ENCODE data around the gene PMM2.
"Not testable (repeated sequence)": the region's sequence is repeated elsewhere in the genome, so short reads cannot be mapped to it uniquely, and the experiment has no call there.

PMM2 gene

DNA sequence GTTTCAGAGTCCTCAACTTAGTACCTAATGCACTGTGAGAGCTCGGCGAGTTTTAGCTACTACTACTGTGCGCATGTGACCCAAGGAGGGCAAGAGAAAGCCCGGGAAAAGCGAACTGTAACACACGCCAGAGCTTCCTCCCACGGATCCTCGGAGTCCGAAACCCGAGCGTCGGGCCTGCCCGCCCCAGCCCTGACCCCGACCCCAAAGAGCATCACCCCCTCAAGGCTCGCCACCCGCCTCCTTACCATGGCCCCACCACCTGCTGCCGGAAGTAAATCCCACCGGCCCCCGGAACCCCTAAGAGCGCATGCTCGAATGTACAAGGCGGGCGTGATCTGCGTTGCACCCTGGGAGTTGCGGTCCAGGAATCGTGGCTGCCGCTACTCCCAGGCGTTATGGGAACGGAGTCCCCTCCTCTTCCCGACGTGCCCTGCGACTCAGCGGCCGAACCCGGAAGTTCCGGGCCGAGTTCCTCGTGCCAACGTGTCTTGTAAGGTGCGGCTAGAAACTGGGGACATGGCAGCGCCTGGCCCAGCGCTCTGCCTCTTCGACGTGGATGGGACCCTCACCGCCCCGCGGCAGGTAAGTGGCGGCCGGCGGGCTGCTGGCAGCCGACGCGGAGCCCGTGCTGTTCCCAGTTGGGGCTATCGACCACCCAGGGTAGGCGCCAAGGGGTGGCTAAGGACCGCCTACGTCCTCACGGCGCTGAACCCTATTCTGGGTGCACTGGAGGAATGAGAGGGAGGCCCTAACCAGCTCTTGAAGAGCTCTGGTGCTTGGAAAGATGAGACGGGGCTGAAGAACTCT is at the start of gene PMM2, which contains the start of gene TMEM186:
PMM2 (plus strand) TSS at position 476 of the 810 bp plus-strand sequence; CDS start at position 520, 44 bp downstream.
TMEM186 (minus strand) TSS at position 276 of the 810 bp plus-strand sequence; CDS start at position 251, 25 bp downstream.
- peak; percentile 99 for DNase-seq

DNA sequence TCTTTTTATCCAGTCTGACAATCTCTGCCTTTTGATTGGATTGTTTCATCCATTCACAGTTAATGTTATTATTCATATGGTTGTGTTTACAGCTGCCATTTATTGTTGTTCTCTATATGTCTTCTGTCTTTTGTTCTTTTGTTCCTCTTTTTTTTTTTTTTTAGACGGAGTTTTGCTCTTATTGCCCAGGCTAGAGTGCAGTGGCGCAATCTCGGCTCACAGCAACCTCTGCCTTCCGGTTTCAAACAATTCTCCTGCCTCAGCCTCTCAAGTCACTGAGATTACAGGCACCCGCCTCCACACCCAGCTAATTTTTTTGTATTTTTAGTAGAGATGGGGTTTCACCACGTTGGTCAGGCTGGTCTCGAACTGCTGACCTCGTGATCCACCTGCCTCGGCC is 48.7 kb upstream of the PMM2 start:
- DNase-seq = not testable (repeated sequence)

DNA sequence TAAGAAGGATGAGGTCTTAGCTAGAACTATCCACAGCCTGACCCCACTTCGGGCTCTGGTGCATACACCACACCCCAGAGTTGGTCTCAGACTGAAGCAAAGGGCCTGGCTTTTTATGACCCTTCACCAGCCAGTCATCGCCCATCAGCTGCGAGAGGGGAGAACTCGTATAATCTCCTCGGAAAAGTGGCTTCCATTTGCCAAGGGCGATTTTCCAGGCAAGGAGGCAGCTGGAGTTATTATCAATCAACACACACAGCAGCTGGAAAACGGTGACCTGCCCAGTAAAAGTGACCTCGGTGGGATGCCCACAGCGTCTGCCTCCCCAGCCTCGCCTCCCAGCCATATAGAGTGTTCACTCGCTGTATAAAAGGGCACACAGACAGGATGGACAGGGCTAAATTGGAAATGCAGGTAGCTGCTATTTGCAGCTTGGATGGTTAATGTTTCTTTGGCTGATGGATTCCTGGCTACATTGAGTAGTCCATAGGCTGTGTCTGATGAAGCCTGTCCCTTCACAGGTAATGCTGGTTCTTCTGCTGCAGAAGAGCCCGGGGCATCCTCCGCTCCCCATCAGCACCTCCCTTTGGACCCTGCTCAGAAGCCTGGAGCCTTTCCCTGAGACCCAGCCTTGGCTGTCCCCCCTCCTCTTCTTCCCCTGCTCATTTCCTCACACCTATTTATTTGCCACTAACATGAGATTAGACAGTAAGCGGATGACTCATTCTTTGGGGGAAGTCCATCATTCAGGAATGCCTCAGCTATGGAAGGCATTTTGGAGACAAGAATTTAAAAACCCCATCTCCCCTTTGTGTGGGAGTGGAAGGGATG is 45.9 kb upstream of the PMM2 start:
- DNase-seq = no peak

DNA sequence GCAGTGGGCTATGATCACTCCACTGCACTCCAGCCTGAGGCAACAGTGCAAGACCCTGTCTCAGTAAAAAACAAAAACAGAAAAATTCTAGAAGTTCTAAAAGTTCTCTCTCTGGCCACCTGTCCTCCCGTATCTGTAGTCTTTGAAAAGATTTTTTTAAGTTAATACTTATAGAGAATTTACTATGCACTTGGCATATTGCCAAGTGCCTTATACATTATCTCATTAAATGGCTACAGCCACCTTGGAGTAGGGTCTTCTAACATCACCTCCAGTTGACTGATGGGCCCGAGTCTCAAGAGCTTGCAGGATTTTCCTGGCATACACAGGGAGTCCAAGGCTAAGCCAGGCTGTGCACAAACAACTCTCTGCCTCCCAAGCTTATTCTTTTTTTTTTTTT is 44.9 kb upstream of the PMM2 start:
- DNase-seq = no peak

DNA sequence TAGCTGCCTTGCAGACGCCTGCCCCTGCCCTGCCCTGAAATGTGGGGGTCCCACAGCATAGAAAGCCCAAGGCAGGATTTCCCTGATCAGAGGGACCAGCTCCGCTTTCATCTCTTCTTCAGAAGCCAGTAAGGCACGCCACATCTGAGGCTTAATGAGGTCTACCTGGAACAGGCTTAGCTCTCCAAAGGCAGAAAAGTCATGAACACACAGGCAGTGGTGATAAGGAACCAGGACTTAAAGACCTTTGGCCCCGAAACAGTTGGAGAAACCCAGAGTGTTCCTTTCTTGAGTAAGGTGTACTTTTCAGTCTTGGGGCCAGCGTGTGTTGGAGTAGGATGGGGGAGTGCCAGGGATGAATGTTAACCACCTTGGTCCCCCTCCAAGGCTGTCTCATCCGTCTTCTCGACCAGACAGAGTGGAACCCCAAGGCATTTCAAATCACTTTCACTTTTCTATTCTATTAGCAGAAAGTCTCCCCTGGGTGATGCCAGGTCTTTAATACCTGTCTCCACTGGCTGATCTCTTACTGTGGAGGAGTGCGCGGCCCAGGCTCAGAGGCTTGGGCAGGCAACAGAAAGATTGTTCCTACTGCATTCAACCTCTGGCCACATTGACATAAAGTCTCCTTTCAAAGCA is 44.1 kb upstream of the PMM2 start:
- DNase-seq = no peak

DNA sequence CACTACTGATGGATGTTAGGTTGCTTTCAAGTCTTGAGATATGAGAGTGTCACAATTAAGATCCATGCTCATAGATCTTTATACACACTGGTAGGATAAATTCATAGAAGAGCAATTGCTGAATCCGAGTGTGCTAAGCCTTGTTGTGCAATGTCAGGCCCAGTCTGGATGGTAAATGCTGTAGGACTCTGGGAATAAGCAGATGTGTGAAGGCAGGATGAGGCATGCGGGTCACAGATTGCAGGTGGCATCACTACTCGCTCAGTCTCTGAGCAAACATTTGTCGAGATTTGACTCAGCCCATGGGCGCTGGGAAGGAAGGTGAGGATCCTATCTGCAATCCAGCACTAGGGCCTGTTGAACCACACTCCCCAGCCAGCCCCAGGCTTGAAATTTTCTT is 40.9 kb upstream of the PMM2 start:
- no peak for DNase-seq

DNA sequence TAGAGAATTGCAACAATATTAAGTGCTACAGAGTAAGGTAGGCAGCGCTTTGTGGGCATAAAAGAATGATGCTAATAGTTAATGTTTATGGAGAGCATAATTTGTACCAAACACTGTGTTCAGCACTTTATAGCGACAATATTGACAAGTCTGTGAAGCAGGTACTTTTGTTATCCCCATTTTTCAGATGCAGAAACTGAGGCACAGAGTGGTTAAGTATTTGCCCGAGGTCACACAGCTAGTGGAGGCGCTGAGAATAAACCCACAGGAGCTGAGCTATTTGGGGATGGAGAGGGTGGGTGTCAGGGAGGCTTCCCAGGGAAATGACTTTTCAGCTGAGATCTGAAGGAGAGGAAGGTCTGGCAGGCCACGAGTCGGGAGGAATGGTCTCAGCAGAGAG is 39.6 kb upstream of the PMM2 start:
- no peak for DNase-seq

DNA sequence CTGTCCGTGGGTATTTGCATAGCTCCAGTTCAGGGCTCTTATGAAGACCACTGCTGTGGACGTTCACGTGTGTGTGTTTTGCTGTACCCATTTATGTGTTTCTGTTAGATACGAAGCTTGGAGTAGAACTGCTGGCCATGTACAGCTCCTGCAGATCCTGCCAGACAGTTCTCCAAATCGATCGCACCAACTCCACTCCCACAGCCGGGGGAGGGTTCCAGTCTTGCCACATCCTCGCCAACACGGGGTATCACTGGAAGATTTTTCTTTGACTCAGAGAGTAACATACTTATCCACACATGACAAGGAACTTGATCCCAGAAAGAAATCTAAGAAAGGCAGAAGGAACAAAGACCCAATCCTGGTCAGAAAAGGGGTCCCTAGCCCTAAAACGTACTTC is 37.6 kb upstream of the PMM2 start:
- no peak for DNase-seq

DNA sequence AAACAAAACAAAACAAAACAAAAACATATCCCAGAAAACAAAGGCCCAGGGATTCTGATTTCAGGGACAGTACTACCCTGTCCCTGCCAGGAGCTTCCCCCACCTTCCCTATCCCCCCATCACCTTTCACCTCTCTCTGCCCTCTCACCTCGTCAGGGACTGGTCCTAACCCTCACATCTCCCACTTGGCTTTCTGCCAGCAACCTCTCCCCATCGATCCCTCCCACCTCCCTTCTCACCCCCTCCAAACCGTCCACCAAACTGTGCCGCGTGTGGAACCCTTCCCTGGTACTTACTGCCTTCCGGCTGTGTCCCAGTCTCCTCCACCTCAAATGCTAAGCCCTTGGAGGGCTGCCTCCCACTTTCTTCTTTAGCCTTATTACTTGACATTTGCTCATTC is 36.6 kb upstream of the PMM2 start:
- no peak for DNase-seq

DNA sequence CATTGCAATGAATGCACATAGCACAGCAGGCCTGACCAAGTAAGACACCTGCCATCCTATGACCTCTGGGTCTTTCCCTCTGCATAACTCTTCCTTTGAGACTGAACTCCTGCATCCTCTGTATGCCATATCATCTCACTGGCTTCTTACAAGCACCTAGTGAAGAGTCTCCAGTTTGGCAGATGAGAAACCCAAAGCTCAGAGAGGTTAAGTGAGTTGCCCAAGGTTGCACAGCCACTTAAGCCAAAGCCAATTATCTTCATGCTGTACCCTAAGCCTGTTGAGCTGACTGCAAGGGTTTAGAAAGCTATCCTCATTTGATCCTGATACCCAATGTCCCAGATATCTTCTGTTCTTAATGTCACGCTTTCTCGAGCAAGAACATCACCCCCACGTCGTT is 35.4 kb upstream of the PMM2 start:
- DNase-seq = no peak

DNA sequence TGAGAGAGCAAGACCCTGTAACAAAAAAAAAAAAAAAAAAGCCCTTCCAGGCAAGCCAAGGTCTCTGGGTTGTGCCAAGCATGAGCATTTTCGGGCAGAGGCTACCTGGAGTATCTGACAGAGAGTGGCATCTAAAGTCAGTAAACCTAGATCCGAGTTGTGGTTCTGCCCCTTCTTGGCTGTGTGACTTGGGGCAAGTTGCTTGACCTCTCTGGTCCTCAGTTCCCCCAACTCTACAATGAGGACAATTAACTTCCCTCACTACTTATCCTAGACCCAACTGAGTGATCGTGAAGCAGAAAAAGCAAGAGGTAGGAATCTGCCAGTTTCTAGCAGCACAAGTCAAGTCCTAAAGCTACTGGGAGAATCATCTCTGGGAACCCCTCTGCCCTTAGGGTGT is 34.6 kb upstream of the PMM2 start:
- DNase-seq = no peak

DNA sequence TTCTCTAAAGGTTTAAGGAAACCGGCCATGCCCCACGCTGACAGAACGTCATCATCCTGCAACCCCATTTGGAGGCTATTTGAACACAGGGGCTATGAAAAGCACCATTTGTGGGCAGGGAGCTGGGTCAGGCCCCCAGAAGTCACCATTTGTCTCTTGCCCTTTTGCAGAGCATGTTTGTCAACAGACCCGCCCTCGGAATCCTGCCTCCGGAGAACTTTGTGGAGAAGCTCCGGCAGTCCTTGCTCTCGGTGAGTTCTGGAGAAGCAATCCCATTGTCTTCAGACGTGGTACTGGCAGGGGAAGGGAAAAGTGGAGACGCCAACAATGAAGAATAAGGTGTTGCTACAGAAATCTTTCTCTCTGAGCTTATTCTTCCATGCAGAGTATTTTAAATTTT is 33.7 kb upstream of the PMM2 start:
- no peak for DNase-seq

DNA sequence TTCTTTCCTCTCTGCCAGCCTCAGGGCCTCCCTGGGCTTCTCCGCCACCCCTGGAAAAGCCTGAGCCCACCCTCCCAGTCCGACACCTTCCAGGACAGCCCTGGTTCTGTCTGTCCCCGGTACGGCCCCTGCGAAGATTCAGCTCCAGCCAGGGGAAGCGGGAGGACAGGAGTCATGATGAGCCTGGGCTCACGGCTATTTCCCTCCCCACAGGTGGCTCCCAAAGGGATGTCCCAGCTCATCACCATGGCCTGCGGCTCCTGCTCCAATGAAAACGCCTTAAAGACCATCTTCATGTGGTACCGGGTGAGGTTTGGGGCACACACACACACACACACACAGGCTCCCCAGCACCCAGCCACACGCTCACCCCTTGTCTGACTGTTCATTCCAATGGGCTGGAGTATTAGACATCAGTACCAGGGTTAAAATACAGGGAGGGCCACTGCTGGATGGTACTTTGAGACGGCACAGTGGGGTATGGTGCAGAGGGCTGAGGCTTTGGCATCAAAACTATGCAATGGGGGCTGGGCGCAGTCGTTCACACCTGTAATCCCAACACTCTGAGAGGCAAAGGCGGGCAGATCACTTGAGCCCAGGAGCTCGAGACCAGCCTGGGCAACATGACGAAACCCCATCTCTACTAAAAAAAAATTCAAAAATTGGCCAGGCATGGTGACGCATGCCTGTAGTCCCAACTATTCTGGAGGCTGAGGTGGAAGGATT is 33.0 kb upstream of the PMM2 start:
- DNase-seq = no peak

DNA sequence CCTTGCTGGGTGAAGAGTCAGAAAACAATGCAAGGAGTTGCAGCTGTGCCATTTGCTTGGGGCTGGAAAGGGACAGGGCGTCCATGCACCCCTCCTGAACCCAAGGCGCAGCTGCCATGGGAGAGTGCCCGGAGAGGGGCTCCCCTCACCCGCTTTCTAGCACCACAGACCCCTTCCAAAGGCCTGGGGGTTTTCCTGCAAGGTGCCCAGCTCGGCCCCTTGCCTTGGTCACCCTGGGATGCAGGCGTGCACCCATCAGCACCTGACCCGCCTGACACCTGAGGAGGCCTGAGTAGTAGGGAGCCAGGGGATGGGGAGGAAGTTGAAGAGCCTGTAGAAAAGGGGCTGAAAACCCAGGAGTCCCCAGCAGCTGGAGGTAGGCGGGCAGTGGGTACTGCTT is 30.5 kb upstream of the PMM2 start:
- no peak for DNase-seq

DNA sequence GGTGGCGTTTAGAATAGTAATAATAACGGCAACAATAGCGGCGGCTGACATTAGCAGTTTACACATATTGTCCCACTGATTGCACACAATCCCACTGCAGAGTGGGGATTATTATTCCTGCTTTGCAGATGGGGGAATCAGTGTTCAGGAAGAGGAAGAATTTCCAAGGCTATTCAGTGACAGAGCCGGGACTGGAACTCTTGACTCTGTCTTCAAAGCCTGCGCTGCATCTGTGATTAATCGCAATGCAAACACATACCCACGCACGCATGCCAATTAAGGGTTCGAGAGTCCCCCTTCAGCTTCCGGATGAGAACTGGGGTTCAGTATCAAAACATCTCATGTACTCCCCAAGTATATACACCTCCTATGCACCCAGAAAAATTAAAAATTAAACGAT is 29.4 kb upstream of the PMM2 start:
- DNase-seq = no peak

DNA sequence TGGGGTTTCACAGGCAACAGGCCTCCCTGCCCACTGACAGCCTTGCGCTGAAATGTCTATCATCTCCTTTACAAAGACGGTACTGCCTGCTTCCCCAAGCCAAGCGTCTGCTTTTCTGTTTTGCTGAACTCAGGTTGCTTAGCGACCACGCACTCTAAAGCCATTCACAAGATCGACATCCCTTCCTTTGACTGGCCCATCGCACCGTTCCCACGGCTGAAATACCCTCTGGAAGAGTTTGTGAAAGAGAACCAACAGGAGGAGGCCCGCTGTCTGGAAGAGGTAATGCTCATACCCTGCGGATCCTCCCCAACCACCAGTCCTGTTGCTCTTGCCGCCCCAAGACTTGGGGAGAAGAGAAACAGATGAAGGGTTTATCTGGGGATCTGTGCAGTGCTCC is 28.9 kb upstream of the PMM2 start:
- DNase-seq = no peak

DNA sequence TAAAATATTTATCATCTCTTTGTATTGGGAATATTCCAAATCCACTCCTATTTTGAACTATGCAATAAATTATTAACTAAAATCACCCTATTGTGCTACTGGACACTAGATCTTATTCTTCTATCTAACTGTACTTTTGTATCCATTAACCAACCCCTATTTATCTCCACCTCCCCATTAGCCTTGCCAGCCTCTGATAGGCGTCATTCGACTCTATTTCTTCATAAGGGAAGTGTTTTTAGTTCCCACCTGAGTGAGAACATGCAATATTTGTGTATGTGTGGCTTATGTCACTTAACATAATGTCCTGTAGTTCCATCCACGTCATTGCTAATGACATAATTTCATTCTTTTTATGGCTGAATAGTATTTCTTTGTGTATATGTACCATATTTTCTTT is 24.1 kb upstream of the PMM2 start:
- DNase-seq = no peak

DNA sequence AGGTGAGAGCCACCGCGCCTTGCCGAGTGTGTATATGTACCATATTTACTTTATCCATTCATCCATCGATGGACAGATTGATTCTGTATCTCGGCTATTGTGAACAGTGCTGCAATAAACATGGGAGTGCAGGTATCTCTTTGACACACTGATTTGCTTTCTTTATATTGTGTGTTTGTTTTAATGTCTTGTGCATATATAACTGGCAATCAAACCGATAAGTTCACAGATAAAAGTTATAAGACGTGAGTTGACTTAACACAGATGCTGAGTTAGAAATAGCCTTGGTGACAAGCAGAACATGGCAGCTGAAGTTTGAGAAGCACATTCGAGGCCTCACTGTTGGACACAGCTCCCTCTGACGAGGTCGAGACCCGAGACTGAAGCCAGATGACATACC is 23.4 kb upstream of the PMM2 start:
- DNase-seq = no peak

DNA sequence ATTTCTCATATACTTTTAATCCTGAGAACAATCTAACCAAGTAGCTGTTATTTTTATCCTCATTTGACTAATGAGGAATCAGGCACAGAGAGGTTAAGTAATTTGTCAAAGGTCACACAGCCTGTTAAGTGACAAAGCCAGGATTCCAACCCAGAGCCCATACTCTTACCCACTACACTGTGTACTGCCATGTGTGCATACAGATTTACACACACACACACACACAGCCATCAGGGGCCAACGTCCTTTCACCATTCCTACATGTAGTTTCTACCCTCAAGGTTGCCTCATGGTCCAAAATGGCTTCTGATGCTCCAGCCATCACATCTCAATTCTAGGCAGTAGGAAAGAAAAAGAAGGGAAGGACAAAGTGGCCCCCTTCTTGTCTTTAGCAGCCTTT is 22.3 kb upstream of the PMM2 start:
- no peak for DNase-seq

DNA sequence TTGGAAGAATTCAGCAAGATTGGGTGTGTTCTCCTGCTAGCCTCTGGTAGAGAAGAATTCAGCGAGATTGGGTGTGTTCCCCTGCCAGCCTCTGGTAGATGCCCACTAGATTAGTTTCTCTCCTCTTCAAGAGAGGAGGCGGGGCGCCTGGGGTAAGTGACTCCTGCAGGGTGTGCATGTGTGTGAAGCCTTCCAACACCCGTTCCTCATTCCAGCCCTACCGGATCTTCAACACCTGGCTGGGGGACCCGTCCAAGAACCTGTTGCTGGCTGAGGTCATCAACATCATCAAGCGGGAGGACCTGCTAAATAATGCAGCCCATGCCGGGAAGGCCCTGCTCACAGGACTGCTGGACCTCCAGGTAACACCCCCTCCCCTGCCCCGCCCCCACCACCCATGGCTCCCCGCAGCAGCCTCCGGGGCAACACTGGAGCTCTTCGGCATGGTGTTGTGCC is 21.5 kb upstream of the PMM2 start:
- peak; percentile 17 for DNase-seq

DNA sequence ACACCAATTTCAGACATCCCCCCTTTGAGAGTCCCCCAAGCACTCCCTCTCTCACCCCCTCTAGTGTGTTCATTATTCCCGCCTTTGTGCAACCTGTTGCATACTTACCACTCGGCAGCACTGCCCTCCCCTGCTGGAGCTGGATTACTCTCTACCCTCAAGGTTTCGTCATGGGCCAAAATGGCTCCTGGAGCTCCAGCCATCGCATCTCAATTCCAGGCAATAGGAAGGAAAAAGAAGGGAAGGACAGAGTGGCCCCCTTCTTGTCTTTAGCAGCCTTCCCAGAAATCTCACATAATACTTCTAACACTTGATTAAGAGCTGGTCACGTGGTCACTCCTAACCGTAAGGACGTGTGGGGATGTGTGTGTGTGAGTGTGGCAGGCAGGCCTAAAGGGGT is 20.4 kb upstream of the PMM2 start:
- no peak for DNase-seq

DNA sequence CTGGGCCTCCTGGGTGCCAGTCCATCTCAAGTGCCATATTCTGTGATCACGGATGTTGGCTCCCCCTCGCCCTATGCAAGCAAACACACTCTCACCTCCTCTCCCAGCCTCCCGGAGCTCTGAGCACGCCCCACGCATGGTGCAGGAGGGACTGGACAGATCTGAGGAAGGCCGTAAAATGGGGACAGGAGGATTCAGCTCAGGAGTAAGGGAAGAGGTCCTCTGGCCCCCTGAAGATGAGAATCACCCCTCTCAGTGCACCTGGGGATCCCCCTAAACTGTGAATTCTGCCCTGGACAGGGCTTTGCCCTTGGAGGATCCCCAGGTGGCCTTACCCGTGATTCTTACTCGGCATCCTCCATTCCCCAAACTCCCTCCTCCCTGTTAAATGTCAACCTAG is 15.8 kb upstream of the PMM2 start:
- DNase-seq = no peak

DNA sequence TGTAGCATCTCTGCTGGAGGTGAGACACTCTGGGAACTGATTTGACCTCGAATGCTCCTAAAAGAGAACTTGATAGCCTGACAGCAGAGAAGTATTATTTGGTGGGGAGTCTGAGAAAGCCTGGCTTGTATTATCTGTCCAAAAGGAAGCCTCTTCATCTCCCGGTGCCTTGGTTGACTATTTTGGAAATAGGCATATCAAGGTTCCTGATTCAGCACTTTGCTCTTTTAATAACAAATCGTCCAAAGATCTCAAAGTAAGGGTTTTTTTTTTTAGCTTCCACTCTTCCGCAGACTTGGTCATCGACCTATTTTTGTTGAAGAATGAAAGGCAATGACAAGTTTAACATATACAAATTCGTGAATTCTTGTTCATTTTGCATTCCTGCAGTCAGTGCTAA is 15.0 kb upstream of the PMM2 start:
- DNase-seq = no peak

Data from RPMI8226 (cell line).